WERI-Rb-1 (cell line): ENCODE measurements around the gene MEF2A.

ENCODE experiments used
- DNase-seq: peaks from one replicate; pipeline ENCODE4 v3.0.0-alpha.2; 2020
- H3K27ac ChIP-seq: fragments of 250-450 bp; sonication (Bioruptor Pico); 2 replicates; pipeline ENCODE4 v1.5.1; 2020; ENCODE audit warnings: mild to moderate bottlenecking, moderate library complexity
- H3K27me3 ChIP-seq: fragments of 250-450 bp; sonication (Bioruptor Pico); 2 replicates; pipeline ENCODE4 v1.5.1; 2021; ENCODE audit warnings: mild to moderate bottlenecking, low read depth, moderate library complexity; ENCODE audit not compliant: insufficient read depth, severe bottlenecking
- H3K36me3 ChIP-seq: fragments of 250-450 bp; sonication (Bioruptor Pico); 2 replicates; pipeline ENCODE4 v1.5.1; 2020; ENCODE audit warnings: mild to moderate bottlenecking, moderate library complexity
- H3K4me3 ChIP-seq: 2 replicates; pipeline ENCODE4 v1.5.1; 2011; ENCODE audit warnings: low read depth, mild to moderate bottlenecking, control low read depth, low read length
- H3K9me3 ChIP-seq: fragments of 250-450 bp; sonication (Bioruptor Pico); 2 replicates; pipeline ENCODE4 v1.5.1; 2021; ENCODE audit warnings: mild to moderate bottlenecking, moderate library complexity; ENCODE audit not compliant: severe bottlenecking
- TF ChIP-seq, protein P1 (sequence below): IDR thresholded peaks from 2 replicates; pipeline ENCODE4 v1.5.1; 2011; ENCODE audit warnings: low read depth, mild to moderate bottlenecking, control low read depth, inconsistent platforms, low read length

MEF2A gene

DNA sequence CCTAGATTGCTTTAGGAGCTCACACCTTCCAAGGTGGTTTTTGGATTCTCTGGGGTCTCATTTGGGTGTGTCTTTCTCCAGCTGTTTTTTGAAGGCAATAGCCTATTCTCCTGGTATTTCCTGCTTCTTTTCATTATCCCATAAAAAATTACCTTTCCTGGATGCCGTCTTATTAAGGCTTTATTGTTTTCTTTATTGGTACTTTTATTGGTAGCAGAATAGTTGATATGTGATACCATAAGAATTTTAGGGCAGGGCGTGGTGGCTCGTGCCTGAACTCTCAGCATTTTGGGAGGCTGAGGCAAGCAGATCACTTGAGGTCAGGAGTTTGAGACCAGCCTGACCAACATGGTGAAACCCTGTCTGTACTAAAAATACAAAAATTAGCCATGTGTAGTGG lies 18.3 kb upstream of the MEF2A start:
- H3K4me3 ChIP-seq: no peak overlapping the region
- no peaks in the 10 kb centered on the region for H3K36me3 ChIP-seq
- TF ChIP-seq, protein P1, sequence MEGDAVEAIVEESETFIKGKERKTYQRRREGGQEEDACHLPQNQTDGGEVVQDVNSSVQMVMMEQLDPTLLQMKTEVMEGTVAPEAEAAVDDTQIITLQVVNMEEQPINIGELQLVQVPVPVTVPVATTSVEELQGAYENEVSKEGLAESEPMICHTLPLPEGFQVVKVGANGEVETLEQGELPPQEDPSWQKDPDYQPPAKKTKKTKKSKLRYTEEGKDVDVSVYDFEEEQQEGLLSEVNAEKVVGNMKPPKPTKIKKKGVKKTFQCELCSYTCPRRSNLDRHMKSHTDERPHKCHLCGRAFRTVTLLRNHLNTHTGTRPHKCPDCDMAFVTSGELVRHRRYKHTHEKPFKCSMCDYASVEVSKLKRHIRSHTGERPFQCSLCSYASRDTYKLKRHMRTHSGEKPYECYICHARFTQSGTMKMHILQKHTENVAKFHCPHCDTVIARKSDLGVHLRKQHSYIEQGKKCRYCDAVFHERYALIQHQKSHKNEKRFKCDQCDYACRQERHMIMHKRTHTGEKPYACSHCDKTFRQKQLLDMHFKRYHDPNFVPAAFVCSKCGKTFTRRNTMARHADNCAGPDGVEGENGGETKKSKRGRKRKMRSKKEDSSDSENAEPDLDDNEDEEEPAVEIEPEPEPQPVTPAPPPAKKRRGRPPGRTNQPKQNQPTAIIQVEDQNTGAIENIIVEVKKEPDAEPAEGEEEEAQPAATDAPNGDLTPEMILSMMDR: no peak
- H3K27me3 ChIP-seq: no peaks in the 10 kb centered on the region
- H3K27ac ChIP-seq: no peak overlapping the region
- DNase-seq: no peak
- no peaks in the 10 kb centered on the region for H3K9me3 ChIP-seq

DNA sequence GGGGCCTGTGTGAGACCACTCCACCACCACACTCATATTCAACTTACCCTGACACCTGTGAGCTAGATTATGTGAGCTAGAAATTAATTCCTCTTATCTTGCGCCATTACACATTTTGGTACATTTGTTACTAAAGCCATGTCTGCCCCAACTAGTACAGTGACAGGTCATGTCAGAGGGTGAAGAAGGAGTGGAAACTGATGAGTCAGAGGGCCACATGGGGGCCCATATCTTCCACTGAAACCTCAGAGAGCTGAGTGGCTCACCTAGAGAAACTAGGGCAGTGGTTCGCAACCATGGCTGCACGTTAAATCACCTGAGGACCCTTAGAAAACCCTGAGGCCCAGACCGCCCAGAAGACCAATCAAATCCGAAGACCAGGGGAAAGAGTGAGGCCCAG lies 15.7 kb upstream of the MEF2A start:
- DNase-seq: no peak
- TF ChIP-seq, protein P1: no peak
- Histone ChIP-seq H3K27ac (no peak overlapping the region), H3K9me3 (no peaks in the 10 kb centered on the region), H3K4me3 (no peak overlapping the region), H3K27me3 (no peaks in the 10 kb centered on the region), H3K36me3 (no peaks in the 10 kb centered on the region)

DNA sequence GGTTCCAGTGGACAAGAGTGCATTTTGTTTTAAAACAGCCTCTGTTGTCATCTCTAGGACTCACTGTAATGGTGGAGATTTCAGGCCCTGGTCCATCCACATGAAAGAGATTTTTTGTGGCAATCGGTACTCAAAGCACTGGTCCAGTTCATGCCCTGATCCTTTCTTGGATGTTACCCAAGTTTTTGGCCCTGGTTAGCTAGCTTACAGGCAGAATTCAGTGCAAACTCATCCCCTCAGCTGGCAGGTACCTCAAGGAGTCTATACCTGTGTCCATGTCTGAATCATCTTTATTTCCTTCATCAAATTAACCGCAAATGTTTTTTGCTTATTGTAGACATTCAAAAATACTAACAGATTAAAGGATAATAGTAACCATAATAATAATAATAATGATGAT lies 13.7 kb upstream of the MEF2A start:
- TF ChIP-seq, protein P1: no peak
- Histone ChIP-seq H3K4me3 (no peak overlapping the region), H3K27ac (no peak overlapping the region), H3K36me3 (no peaks in the 10 kb centered on the region), H3K27me3 (no peaks in the 10 kb centered on the region), H3K9me3 (no peaks in the 10 kb centered on the region)
- DNase-seq: no peak

DNA sequence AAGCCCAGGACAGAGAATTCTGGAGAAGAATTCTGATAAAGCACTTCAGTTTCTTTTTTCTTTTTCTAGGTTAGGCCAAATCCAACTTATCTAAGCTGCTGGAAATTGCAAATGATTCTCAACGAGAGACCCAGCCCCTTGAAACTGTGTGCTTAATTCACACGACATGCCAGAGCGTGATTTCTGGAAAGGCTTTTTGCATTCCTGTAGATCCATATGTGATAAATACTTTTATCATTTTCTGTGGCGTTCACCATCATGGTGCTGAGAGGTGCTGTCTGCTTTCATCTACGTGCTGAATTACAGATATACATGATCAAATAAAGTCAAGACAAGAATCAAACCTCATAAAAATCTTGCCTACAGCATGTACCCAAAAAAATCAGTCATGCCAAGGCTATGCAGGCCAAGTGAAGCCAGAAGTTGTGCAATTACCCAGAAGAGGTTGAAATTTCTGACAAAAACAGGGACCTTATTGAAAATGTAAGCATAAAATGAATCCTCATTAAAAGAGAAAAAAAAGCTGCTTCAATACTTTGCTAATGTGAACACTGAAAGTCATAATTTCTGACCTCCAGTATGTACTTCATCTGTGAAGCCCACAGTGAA lies 10.8 kb upstream of the MEF2A start:
- Histone ChIP-seq H3K36me3 (no peaks in the 10 kb centered on the region), H3K4me3 (no peak overlapping the region), H3K27me3 (no peaks in the 10 kb centered on the region), H3K27ac (no peak overlapping the region), H3K9me3 (no peaks in the 10 kb centered on the region)
- no peak for DNase-seq
- TF ChIP-seq, protein P1: no peak

DNA sequence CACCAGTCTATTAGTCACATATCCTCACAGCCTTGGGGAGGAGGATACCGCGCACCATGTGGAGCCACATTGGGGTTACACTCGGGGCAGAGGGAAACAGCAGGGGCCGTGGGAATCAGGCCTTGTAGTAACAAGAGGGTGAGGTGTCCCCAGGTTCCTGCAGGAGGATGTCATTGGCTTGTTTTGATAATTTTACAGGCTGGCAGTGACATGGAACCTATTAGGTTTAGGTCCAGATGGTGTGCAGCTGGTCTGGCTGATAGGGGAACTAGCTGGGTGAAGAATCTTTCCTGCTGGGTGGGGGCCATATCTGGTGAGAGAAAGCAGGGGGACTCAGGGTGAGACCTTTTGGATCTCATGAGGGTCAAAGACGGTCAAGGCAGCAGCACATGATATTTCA lies 9.8 kb upstream of the MEF2A start:
- TF ChIP-seq, protein P1: no peak
- Histone ChIP-seq H3K27ac (no peak overlapping the region), H3K9me3 (no peaks in the 10 kb centered on the region), H3K36me3 (no peaks in the 10 kb centered on the region), H3K4me3 (no peak overlapping the region), H3K27me3 (no peaks in the 10 kb centered on the region)
- DNase-seq: no peak

DNA sequence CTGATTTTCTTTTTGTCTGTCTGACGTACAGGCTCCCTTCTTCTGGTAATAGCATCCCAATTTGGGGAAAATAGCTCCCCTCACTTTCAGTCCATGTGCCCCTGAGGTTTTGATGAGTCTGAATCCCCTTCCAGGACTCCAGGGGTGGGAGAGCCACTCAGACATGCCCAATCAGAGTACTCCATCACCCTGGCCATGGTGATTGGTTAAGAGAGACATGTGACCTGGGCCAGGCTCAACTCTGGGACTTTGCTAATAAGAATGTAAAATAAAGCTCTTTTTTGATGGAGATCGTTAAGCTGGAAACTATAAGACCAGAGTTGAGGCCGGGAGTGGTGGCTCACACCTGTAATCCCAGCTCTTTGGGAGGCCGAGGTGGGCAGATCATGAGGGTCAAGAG lies 9.2 kb upstream of the MEF2A start:
- Histone ChIP-seq H3K9me3 (no peaks in the 10 kb centered on the region), H3K4me3 (no peak overlapping the region), H3K27ac (no peak overlapping the region), H3K27me3 (no peaks in the 10 kb centered on the region), H3K36me3 (no peaks in the 10 kb centered on the region)
- no peak for DNase-seq
- TF ChIP-seq, protein P1: no peak
